HG03439 (cell line): Measurements from ENCODE around the gene SOAT2.
"Not testable (repeated sequence)": the region's sequence is repeated elsewhere in the genome, so short reads cannot be mapped to it uniquely, and the experiment has no call there.

Experiments
- ATAC-seq: cut with Tn5 transposase; IDR thresholded peaks from one replicate; pipeline ENCODE4 v1.9.1; 2021; ENCODE audit warnings: mild to moderate bottlenecking, moderate library complexity; ENCODE audit not compliant: unreplicated experiment

Gene SOAT2

GRCh38 chr12:53079226-53080117 is 23.8 kb upstream of the SOAT2 start, which contains the start of gene SPRYD3:
Gene SPRYD3 (minus strand): TSS chr12:53079390. CDS start chr12:53079333, 57 bp downstream.
- ATAC-seq: peak; percentile 98

- no peak for ATAC-seq
Measured at GRCh38 chr12:53082637-53083175, 20.6 kb upstream of the SOAT2 start.

- ATAC-seq: no peak
Measured at GRCh38 chr12:53086361-53086760, 16.9 kb upstream of the SOAT2 start.

- ATAC-seq: no peak
Measured at GRCh38 chr12:53090105-53090504, 13.2 kb upstream of the SOAT2 start.

- ATAC-seq: no peak
Measured at GRCh38 chr12:53090554-53090953, 12.7 kb upstream of the SOAT2 start.

- no peak for ATAC-seq
Measured at GRCh38 chr12:53091756-53092155, 11.5 kb upstream of the SOAT2 start.

GRCh38 chr12:53093777-53094393 is 9.4 kb upstream of the SOAT2 start:
- ATAC-seq: no peak

- no peak for ATAC-seq
Measured at GRCh38 chr12:53094394-53094787, 8.9 kb upstream of the SOAT2 start.

GRCh38 chr12:53094796-53095595 is 8.3 kb upstream of the SOAT2 start:
- ATAC-seq: not testable (repeated sequence)

- ATAC-seq: not testable (repeated sequence)
Measured at GRCh38 chr12:53095596-53095895, 7.7 kb upstream of the SOAT2 start.

- ATAC-seq: no peak
Measured at GRCh38 chr12:53096089-53096741, 7.1 kb upstream of the SOAT2 start.

GRCh38 chr12:53096759-53097158 is 6.5 kb upstream of the SOAT2 start:
- ATAC-seq: no peak

- no peak for ATAC-seq
Measured at GRCh38 chr12:53097207-53097563, 6.1 kb upstream of the SOAT2 start.

- ATAC-seq: no peak
Measured at GRCh38 chr12:53097564-53098353, 5.5 kb upstream of the SOAT2 start, which contains the start of gene IGFBP6. Gene IGFBP6 (plus strand): TSS chr12:53097667. CDS start chr12:53097718, 51 bp downstream.

- ATAC-seq: no peak
Measured at GRCh38 chr12:53098354-53098981, 4.8 kb upstream of the SOAT2 start.

- no peak for ATAC-seq
Measured at GRCh38 chr12:53099071-53099882, 4.0 kb upstream of the SOAT2 start.

- no peak for ATAC-seq
Measured at GRCh38 chr12:53100466-53101151, 2.7 kb upstream of the SOAT2 start.

GRCh38 chr12:53101266-53101665 is 2.0 kb upstream of the SOAT2 start:
- no peak for ATAC-seq
